NCI-H1436 treated with DMSO at 0.1 percent for 48 hours (cell line): ENCODE results near the gene RASSF6.
A peak's percentile ranks its signal among the peaks of the same experiment; 100 is the strongest.
"Not testable (repeated sequence)": the region's sequence is repeated elsewhere in the genome, so short reads cannot be mapped to it uniquely, and the experiment has no call there.

Experiments
- DNase-seq: peaks from one replicate; lab custom pipeline; 2025; lab: John Stamatoyannopoulos, UW

The RASSF6 gene

DNA sequence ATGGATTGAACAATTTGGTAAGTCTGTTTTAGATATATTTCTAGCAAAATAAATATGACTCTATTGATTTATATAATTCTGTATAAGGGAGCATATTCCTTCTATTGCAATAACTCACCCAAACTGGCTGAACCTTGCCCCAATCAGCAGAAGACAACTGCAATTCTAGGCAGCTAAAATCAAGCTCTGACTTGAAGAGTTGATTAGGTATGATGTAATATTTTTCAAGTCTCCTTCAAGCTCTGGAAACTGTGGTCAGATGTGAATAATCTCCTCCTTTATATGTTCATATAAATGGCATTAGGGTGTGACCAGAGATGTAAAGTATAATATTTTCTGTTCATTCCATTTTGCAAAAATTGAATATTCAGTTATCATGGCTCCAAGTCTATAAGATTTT lies 8.2 kb downstream of the RASSF6 start:
- no peak for DNase-seq

GRCh38 chr4:73609706-73610105 lies 10.5 kb downstream of the RASSF6 start:
- DNase-seq, result no peak

DNA sequence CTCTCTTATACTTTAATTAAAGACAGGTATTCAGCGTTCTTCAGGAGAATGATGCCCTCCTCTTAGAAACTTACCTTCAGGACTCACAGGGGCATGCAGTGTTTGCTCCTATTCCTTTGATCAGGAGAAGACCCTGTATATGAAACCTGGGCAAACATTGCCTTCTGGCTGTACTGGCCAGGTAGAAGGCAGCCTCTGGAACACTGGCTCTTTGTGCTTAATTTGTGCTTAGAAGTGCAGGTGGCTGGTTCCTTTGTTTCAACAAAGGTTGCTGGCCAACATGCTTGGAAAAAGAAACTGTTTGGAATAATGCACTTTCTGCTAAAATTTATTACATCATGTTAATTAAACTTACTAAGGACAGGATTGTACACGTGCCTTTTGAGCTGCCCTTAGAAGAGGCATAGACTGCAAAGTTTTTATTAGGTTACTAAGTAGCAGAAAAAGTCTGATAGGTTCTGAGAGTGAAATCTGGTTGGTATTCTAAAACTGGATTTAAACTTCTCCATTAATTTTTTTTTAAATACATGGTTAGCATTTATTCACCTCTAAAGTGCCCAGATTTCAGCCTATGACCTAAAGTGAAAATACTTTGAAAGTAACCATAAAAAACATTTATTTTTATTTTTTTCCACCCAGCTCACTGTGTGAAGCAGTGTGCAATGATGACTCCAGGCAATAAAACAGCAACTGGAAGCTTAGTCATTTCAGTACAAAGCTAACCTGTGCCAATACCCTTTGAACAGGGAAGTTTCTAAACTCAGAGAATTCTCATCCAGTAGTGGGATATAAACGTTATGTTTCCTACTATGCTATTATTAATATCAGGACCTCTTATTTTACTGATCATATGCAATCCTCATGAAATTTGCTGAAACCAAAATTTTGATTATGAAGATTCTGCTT lies 11.3 kb downstream of the RASSF6 start:
- no peak for DNase-seq

- DNase-seq, result no peak
These were observed 12.7 kb downstream of the RASSF6 start for GRCh38 chr4:73607375-73608033.

- DNase-seq, result peak; percentile 96
These were observed 13.7 kb downstream of the RASSF6 start for GRCh38 chr4:73606465-73606974.

DNA sequence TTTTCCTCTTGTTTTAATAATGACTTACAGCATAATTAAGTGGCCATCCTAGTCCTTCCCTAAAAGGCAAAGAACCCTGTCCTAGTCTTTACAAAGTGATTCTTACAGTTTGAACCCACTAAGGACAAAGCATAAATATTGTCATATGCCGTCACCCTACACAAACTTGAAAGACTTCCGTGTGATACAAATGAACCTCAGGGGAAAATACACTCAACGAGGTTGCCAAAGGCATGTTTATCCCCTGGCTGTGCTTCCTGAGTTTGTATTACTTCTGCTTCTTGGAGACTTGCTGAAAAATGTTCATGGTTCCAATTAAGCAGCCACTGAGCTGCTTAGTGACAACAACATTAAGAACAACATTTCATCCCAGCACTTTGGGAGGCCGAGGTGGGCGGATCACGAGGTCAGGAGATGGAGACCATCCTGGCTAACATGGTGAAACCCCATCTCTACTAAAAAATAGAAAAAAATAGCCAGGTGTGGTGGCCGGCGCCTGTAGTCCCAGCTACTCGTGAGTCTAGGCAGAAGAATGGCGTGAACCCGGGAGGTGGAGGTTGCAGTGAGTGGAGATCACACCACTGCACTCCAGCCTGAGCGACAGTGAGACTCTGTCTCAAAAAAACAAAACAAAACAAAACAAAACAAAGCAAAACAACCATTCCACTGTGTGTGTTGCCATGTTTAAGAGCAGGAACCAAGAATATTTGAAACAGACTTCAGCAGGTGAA lies 16.2 kb downstream of the RASSF6 start:
- DNase-seq, result peak; percentile 28

- DNase-seq, result peak; percentile 28
These were observed 16.9 kb downstream of the RASSF6 start for GRCh38 chr4:73603271-73603710.

- no peak for DNase-seq
These were observed 19.3 kb downstream of the RASSF6 start for GRCh38 chr4:73600954-73601353.

DNA sequence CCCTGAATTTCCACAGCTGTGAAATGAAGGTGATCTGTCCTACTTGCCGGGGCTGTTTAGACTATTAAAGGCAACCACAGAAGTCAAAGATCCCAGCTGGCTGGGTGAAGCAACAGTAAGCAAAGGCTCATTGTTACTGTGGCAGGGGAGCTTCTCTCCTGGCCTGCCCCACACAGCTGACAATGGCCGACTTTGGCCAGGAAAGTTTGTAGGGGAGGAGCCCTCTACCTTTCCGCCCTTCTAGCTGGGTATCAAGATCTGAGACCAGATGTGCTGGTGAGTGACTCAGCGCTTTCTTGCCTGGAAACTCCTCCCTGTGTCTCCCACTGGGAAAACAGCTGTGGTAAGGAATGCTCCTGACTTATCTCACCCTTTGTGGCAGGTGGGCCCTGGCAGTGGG lies 21.1 kb downstream of the RASSF6 start:
- no peak for DNase-seq

DNA sequence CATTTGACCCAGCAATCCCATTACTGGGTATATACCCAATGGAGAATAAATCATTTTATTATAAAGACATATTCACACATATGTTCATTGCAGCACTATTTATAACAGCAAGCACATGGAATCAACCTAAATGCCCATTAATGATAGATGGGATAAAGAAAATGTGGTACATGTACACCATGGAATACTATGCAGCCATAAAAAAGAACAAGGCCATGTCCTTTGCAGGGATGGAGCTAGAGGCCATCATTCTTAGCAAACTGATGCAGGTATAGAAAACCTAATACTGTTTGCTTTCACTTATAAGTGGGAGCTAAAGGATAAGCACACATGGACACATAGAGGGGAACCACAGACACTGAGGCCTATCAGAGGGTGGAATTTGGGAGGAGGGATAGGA lies 22.6 kb downstream of the RASSF6 start:
- no peak for DNase-seq

GRCh38 chr4:73597183-73597582 lies 23.1 kb downstream of the RASSF6 start:
- DNase-seq, result not testable (repeated sequence)

- no peak for DNase-seq
These were observed 24.2 kb downstream of the RASSF6 start for GRCh38 chr4:73596001-73596400.

- no peak for DNase-seq
These were observed 26.5 kb downstream of the RASSF6 start for GRCh38 chr4:73593631-73594241.

DNA sequence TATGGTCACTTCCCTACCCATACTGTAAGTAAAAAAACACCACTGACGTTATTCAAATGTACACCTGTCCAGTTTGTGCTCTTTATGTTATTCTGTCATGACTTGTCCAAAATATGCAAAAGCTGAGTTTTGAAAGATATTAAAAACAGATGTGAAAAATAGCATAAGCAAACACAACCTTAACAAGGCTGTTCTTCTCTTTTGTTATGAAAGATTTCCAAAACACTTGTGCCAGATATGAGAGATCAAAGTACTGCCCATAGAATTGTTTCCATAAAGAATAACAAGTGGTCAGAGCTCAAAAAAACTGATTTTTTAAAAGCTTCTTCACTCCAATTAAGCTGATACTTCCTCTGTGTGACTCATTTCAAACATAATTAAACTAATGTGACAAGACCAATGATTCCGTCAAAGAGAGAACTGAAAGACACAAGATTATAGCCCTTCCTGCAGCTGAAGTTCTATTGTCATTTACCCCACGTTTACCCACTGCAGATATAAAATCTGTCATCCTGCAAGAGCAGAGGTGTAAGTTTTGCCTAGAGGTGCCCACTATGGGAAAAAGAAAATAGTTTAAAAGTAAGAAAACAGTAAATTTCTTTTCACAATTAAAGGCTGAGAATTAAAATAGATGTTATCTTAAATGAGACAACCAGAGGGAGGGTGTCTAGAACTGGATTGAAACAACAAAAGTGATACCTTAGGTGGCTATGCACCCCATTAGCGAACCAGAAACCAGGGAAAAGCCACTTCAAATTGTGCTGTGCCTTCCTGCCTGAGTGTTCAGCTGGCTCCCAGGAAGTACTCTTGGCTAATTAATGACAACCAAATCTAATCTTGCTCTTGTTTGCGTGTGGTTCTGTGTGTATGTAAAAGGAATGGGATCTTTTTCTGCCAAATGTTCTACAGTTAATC lies 30.1 kb downstream of the RASSF6 start:
- DNase-seq, result peak; percentile 86

DNA sequence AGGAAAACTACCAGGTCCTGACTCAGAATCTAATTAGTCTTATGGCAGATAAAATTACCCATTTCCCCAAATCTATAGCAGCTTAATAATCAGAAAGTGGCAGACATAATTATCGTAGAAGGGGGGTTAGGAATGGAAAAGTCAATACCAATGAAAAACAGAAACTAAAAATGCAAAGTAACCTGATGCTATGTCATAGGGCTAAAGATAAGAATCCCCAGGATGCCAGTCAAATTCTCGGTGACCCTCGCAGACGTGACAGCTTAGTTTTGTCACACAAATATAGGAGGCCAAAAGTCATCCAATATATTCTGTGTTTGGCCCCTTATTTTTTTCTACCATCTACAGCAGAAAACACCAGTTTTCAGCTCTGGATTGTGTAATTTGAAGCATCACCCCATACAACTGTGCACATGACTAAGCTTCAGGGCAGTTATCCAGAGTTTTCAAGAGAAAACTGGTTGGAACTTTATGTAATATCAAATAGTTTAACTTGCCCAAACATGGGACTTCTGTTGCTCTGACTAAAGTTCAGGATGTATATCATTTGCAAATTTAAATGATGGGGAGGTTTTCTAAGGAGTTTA lies 30.9 kb downstream of the RASSF6 start:
- DNase-seq, result peak; percentile 58

DNA sequence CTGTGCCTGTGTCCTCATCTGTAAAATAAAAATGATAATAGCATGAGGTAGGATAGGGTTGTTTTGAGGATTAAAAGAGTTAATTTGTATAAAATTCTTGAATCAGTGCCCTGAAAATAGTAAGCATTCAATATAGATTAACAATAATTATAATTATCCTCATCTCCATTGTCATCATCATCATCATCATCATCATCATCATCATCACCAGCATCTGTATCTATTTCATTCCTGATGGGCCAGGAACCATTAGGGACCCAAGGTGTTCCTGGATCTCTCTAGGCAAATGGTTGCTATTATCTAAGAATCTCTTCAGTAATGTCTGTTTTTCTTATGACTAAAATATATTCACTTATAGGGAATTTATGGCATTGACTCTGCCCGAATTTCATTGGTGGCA lies 31.6 kb downstream of the RASSF6 start:
- DNase-seq, result no peak

DNA sequence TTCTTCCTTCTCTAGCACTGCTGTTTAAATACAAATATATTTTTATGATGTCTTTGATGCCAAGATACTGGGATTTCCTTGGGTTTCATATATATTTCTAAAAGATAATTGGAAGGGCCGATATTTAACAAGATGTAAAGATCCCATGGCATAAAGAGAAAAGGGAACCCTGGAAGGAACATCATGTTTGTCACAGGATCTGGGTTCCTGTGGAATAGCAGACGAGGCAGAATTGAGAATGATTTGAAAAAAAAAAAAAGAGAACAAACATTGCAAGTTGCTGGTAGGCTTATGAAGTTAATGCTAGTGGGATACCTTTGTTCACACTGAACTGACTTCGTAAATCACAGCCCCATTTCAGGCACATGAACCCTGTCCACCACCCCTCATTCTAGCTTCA lies 33.6 kb downstream of the RASSF6 start:
- no peak for DNase-seq

- DNase-seq, result no peak
These were observed 34.2 kb downstream of the RASSF6 start for GRCh38 chr4:73586040-73586439.

GRCh38 chr4:73585345-73585744 lies 34.9 kb downstream of the RASSF6 start:
- DNase-seq, result no peak

- DNase-seq, result no peak
These were observed 36.6 kb downstream of the RASSF6 start for GRCh38 chr4:73583666-73584065.

- DNase-seq, result no peak
These were observed 42.9 kb downstream of the RASSF6 start for GRCh38 chr4:73577371-73577770.
